ENCODE data around the gene SCRT2. TPM values are rescaled to one million over a fixed set of nuclear protein-coding genes. Genes with fewer than 3 reads are reported as not detected.

SCRT2 gene
- total RNA-seq, 1 experiment from 2014 or later, result not detected

DNA sequence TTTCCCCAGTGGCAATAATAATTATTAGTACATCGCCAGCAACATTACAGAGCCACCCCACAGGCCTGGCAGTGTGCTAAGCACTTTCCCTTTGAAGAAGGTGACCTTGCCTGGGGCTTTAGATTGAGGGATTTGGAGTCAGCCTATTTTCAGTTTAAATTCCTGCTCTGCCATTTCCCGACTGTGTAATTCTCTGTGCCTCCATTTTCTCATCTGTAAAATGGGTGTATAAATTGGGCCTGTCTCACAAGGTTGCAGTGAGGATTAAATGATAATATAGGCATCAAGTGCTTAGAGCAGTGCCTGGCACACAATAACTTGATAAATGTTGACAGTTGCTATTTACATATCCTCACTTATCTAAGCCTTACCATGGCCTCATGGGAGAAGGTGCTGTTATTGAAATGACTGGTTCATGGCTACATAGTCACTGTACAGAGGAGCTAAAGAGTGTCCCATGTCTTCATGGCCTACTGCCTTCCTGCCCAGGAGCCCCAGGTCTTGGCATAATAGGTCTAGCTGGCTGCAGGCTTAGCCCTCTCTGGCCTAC lies 5.1 kb upstream of the SCRT2 start:
- no peaks in the 10 kb centered on the region for H3K79me2 ChIP-seq (ENCODE audit: insufficient read depth, low read length)
- Mint-ChIP-seq H3K4me3 (no peak overlapping the region), H3K4me1 (peaks cover 7 to 8% of the 10 kb centered on the region in 2 experiments), H3K27me3 (ENCODE audit: low read depth) (peaks cover 39% of the 10 kb centered on the region), H3K27ac (no peak overlapping the region), H3K9me3 (peaks cover 0 to 4% of the 10 kb centered on the region in 2 experiments; a peak in 1 of 5 replicates), H3K36me3 (ENCODE audit: insufficient read depth in 1 of 3, low read depth in 3 of 3) (no peaks in the 10 kb centered on the region)
- no peak overlapping the region for H3K4me2 ChIP-seq (ENCODE audit: insufficient read depth, insufficient read length, low read length)
- no peak overlapping the region for H3K27ac ChIP-seq (ENCODE audit: insufficient read length, low read depth, low read length)
- no peak overlapping the region for H2BK5ac ChIP-seq (ENCODE audit: insufficient read length, low read length)
- no peak overlapping the region for H2AFZ ChIP-seq (ENCODE audit: low read length)
- no peaks in the 10 kb centered on the region for H3K79me1 ChIP-seq (ENCODE audit: insufficient read depth, low read depth, low read length, poor library complexity, severe bottlenecking)
- H2BK15ac ChIP-seq (ENCODE audit: low read depth, low read length), result no peak overlapping the region
- no peak overlapping the region for H3K56ac ChIP-seq (ENCODE audit: insufficient read length, low read depth, low read length)
- H3K14ac ChIP-seq (ENCODE audit: insufficient read depth, low read length), result no peak overlapping the region
- no peak for DNase-seq
- no peak overlapping the region for H2BK12ac ChIP-seq (ENCODE audit: insufficient read length, low read depth, low read length)
- H3K9me3 ChIP-seq (ENCODE audit: control insufficient read depth, low read depth, low read length), result no peaks in the 10 kb centered on the region
- H4K8ac ChIP-seq (replicated peaks; ENCODE audit: insufficient read length, low read depth, low read length), result no peak overlapping the region
- TF ChIP-seq, protein P1, sequence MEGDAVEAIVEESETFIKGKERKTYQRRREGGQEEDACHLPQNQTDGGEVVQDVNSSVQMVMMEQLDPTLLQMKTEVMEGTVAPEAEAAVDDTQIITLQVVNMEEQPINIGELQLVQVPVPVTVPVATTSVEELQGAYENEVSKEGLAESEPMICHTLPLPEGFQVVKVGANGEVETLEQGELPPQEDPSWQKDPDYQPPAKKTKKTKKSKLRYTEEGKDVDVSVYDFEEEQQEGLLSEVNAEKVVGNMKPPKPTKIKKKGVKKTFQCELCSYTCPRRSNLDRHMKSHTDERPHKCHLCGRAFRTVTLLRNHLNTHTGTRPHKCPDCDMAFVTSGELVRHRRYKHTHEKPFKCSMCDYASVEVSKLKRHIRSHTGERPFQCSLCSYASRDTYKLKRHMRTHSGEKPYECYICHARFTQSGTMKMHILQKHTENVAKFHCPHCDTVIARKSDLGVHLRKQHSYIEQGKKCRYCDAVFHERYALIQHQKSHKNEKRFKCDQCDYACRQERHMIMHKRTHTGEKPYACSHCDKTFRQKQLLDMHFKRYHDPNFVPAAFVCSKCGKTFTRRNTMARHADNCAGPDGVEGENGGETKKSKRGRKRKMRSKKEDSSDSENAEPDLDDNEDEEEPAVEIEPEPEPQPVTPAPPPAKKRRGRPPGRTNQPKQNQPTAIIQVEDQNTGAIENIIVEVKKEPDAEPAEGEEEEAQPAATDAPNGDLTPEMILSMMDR (conservative IDR thresholded peaks at IDR 0.05), result no peak
- H4K20me1 ChIP-seq (ENCODE audit: control insufficient read depth, insufficient read depth, insufficient read length), result no peaks in the 10 kb centered on the region
- no peak overlapping the region for H2BK20ac ChIP-seq (ENCODE audit: low read depth, low read length, poor library complexity, severe bottlenecking)
- no peak overlapping the region for H2BK120ac ChIP-seq (ENCODE audit: low read depth, low read length, poor library complexity, severe bottlenecking)
- no peak overlapping the region for H3K9ac ChIP-seq (ENCODE audit: extremely low read depth, insufficient read length, low read length)
- H3K23ac ChIP-seq (ENCODE audit: insufficient read length, low read depth, low read length), result no peak overlapping the region
- no peaks in the 10 kb centered on the region for H3K4me1 ChIP-seq (ENCODE audit: insufficient read depth, low read length)
- H3K18ac ChIP-seq (ENCODE audit: insufficient read length, low read depth, low read length), result no peak overlapping the region
- H4K91ac ChIP-seq (ENCODE audit: insufficient read length, low read depth, low read length), result no peak overlapping the region
- H2AK5ac ChIP-seq (ENCODE audit: insufficient read length, low read length), result no peak overlapping the region
- no peak overlapping the region for H4K5ac ChIP-seq (ENCODE audit: insufficient read length, low read depth, low read length)
- H3K23me2 ChIP-seq (ENCODE audit: insufficient read length, low read depth, low read length, poor library complexity, severe bottlenecking), result peaks cover 11% of the 10 kb centered on the region
- no peak overlapping the region for H3T11ph ChIP-seq (ENCODE audit: low read length)
- H3K27me3 ChIP-seq (ENCODE audit: insufficient read depth, low read length), result peaks cover 5% of the 10 kb centered on the region
- WGBS (ENCODE audit: extremely low coverage, insufficient read length, low lambda C conversion rate), result no CpG with 5 or more reads among the region's 2 CpGs
- no peak overlapping the region for H3K4ac ChIP-seq (ENCODE audit: low read depth, low read length)

All from H9 (cell line).